Activated T-cell treated with anti-CD3 and anti-CD28 coated beads, Interleukin-2, amount 50 U/mL, for 72 hours (primary cell): ENCODE results near the gene AHI1. TPM values are rescaled to one million over a fixed set of nuclear protein-coding genes. Genes with fewer than 3 reads are reported as not detected.

Source experiments
- ATAC-seq, 2 donors: fragments of 150-1000 bp; cut with Tn5 transposase; replicated peaks in 1 of 2; 2 replicates each; pipeline ENCODE4 v1.10.0; 2021; ENCODE audit warnings: moderate library complexity in 2 of 2, mild to moderate bottlenecking in 1 of 2
- DNase-seq, 2 donors: peaks; one replicate each; pipeline ENCODE4 v3.0.0; 2021 to 2022; ENCODE audit warnings: mixed read lengths in 1 of 2
- H3K27ac Mint-ChIP-seq: one replicate; pipeline ENCODE4 v1.8.0; 2022; ENCODE audit warnings: mild to moderate bottlenecking, moderate library complexity, mixed read lengths
- H3K27me3 Mint-ChIP-seq: one replicate; pipeline ENCODE4 v1.8.0; 2022; ENCODE audit warnings: low read depth, mixed read lengths
- H3K36me3 Mint-ChIP-seq, 2 donors: one replicate each; pipeline ENCODE4 v1.8.0; 2022; ENCODE audit warnings: mixed read lengths in 2 of 2, mild to moderate bottlenecking in 1 of 2; ENCODE audit not compliant: insufficient read depth in 2 of 2
- H3K4me1 Mint-ChIP-seq: one replicate; pipeline ENCODE4 v1.8.0; 2022; ENCODE audit warnings: low read depth, mixed read lengths
- H3K4me3 Mint-ChIP-seq, 2 donors: one replicate each; pipeline ENCODE4 v1.8.0; 2022; ENCODE audit warnings: mild to moderate bottlenecking in 2 of 2, mixed read lengths in 2 of 2, moderate library complexity in 2 of 2
- H3K9me3 Mint-ChIP-seq, 2 donors: one replicate each; pipeline ENCODE4 v1.8.0; 2022; ENCODE audit warnings: mixed read lengths in 2 of 2
- total RNA-seq, 2 donors: library from RNA; stranded (reverse); gene quantifications; one replicate each; pipeline ENCODE4 v1.2.3, GENCODE V29; 2022

AHI1 gene
- total RNA-seq, 2 donors from 2014 or later = 48.7 to 62.8 TPM

DNA sequence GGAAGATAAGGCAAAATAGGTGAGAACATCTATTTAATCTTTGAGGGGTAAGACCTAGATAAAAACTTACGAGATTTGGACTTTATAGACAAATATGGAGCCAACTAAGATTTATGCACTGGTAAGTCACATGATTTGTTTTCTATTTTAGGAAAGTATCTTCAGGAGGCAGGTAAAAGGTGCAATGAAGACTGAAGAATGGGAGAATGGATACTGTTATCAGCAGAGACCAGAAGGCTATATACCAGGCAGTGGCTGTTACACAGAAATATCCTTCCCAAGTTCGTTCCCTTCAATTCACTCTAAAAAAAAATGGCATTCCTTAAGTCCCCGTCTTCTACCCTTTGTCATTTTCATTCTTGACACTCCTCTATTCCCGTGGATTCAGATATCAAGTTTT, 192.7 kb downstream of the AHI1 start:
- peaks cover 0 to 1% of the 10 kb centered on the region in 2 donors for H3K9me3 Mint-ChIP-seq
- DNase-seq (no peak), ATAC-seq (no peak)
- H3K27me3 Mint-ChIP-seq = no peaks in the 10 kb centered on the region
- H3K4me3 Mint-ChIP-seq = no peak overlapping the region
- H3K4me1 Mint-ChIP-seq = peaks cover 4% of the 10 kb centered on the region
- peaks cover 4 to 6% of the 10 kb centered on the region in 2 donors for H3K36me3 Mint-ChIP-seq
- H3K27ac Mint-ChIP-seq = no peak overlapping the region

DNA sequence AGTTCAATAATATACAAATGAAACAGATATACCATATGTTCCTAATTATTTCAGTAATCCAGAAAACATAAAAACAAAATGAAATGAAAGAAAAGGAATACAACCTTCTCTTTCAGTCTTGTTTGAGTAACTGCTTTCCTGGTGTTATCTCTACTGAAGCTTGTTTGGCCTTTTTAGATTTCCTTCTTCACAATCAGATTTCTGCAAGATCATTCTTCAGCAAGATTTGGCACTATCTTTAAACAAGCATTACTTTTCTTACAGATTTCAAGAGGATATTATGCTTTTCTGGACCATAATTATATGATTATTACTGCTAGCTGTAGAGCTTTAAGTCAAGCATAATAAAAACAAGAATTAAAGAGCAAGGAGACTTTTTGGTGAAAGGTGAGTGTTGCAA, 196.2 kb downstream of the AHI1 start:
- no peak for ATAC-seq
- Mint-ChIP-seq H3K36me3 (peaks cover 9 to 13% of the 10 kb centered on the region in 2 donors), H3K4me3 (no peak overlapping the region), H3K9me3 (peaks cover 0 to 4% of the 10 kb centered on the region in 2 donors), H3K27ac (no peak overlapping the region), H3K27me3 (no peaks in the 10 kb centered on the region), H3K4me1 (peaks cover 35% of the 10 kb centered on the region)
- no peak for DNase-seq

DNA sequence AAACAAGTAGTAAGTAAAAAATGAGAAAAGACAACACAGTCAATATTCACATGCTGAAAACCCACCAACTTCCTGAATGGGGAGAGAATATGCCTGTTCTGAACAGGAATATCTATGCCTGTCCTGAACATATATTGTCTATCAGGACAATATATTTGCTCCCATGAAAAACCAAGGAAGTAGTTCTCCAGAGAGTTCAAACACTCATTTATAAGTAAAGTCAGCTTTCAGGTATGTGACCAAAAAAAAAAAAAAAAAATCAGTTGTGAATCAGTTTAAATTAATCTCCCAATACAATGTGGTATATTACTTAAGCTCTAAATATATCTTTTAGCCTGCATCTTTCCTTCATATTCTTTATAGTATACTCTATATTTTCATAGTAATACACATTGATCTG, 197.0 kb downstream of the AHI1 start:
- no peaks in the 10 kb centered on the region for H3K27me3 Mint-ChIP-seq
- no peak for ATAC-seq
- DNase-seq = no peak
- H3K4me1 Mint-ChIP-seq = peaks cover 32% of the 10 kb centered on the region
- no peak overlapping the region for H3K4me3 Mint-ChIP-seq
- no peak overlapping the region for H3K27ac Mint-ChIP-seq
- H3K36me3 Mint-ChIP-seq = peaks cover 11 to 16% of the 10 kb centered on the region in 2 donors
- H3K9me3 Mint-ChIP-seq = peaks cover under 1 to 4% of the 10 kb centered on the region in 2 donors

DNA sequence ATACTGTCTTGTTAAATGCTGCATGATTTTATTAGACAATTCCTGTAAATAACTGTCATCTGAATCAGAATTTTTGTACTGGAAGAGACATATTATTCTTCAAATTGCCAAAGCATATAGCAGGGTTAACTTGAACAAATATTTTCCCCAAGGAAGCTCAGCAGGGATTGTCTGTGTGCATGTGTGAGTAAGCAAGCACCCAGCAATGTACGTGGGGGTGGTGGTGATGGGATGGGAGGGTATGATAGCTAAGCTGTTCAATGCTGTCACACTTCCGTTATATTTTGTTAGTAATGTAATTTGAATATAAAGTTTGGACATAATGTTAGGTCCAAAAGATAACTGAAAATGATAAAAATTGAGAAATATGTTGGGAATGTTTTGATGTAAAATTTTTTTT, 198.3 kb downstream of the AHI1 start:
- no peak for ATAC-seq
- Mint-ChIP-seq H3K27ac (peak overlapping the region; percentile 28), H3K36me3 (peaks cover 12 to 19% of the 10 kb centered on the region in 2 donors), H3K9me3 (peaks cover 3 to 5% of the 10 kb centered on the region in 2 donors), H3K27me3 (no peaks in the 10 kb centered on the region), H3K4me3 (peak overlapping the region in 1 of 2 donors; percentile 22), H3K4me1 (peaks cover 32% of the 10 kb centered on the region)
- DNase-seq = no peak

DNA sequence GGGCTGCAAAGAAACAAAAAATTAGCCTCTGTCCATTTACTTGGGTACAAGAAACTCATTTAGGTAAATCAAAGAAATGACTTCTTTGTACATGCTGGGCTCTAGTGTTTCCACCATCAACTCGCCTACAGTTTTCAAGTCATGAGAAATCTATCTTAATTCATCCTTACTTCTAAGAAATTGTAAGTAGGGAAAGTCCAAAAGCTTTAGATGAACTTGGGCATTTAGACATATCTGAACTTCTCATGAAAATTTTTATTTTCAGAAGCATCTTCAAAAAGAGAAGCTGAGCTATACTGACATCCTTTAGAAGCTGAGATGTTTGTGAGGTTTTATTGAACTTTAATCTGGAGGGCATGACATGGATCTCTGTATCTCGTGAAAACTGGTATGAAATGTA, 199.1 kb downstream of the AHI1 start:
- peaks cover 12 to 21% of the 10 kb centered on the region in 2 donors for H3K36me3 Mint-ChIP-seq
- ATAC-seq = peak; percentile 74 to 83
- peaks cover 3 to 8% of the 10 kb centered on the region in 2 donors for H3K9me3 Mint-ChIP-seq
- peaks cover 32% of the 10 kb centered on the region for H3K4me1 Mint-ChIP-seq
- no peak for DNase-seq
- H3K4me3 Mint-ChIP-seq = peak overlapping the region; percentile 49 to 59
- H3K27me3 Mint-ChIP-seq = no peaks in the 10 kb centered on the region
- peak overlapping the region; percentile 28 for H3K27ac Mint-ChIP-seq

DNA sequence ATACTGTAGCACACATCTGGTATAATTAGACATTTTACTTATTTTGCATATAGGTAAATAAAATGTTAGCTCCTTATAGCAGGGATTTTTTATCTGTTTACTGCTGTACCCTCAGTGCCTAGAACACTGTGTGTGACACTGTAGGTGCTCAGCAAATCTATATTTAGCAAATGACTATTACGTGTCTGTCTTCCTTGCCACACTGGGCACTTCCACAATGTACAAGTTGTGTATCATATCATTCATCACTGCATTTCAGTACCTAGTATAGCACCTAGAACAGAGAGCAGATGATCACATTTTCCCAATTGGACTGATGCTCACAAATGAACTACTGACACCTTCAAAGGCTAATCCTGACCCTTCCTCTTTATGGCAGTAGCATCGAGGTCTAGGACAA, 200.8 kb downstream of the AHI1 start:
- peaks cover 9 to 18% of the 10 kb centered on the region in 2 donors for H3K36me3 Mint-ChIP-seq
- no peak for DNase-seq
- no peak overlapping the region for H3K4me3 Mint-ChIP-seq
- no peak overlapping the region for H3K27ac Mint-ChIP-seq
- H3K27me3 Mint-ChIP-seq = no peaks in the 10 kb centered on the region
- ATAC-seq = no peak
- peaks cover 3 to 7% of the 10 kb centered on the region in 2 donors for H3K9me3 Mint-ChIP-seq
- peaks cover 32% of the 10 kb centered on the region for H3K4me1 Mint-ChIP-seq

DNA sequence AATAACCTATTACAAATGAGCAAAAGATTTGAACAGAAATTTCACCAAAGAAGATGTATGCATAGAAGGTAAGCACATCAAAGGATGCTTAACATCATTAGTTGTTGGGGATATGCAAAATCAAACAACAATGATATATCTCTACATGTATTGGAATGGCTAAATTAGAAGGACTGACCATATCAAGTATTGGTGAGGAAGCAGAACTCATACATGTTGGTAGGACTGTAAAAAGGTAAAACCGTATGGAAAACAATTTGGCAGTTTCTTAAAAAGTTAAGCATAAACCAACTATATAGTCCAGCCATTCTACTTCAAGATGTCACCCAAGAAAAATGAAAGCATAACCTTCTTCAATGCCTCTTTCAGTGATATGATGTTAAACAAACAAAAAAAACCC, 202.5 kb downstream of the AHI1 start:
- peaks cover 3 to 7% of the 10 kb centered on the region in 2 donors for H3K9me3 Mint-ChIP-seq
- H3K36me3 Mint-ChIP-seq = peaks cover 9 to 16% of the 10 kb centered on the region in 2 donors
- H3K27ac Mint-ChIP-seq = no peak overlapping the region
- no peak for ATAC-seq
- no peaks in the 10 kb centered on the region for H3K27me3 Mint-ChIP-seq
- no peak for DNase-seq
- H3K4me1 Mint-ChIP-seq = peaks cover 32% of the 10 kb centered on the region
- no peak overlapping the region for H3K4me3 Mint-ChIP-seq

DNA sequence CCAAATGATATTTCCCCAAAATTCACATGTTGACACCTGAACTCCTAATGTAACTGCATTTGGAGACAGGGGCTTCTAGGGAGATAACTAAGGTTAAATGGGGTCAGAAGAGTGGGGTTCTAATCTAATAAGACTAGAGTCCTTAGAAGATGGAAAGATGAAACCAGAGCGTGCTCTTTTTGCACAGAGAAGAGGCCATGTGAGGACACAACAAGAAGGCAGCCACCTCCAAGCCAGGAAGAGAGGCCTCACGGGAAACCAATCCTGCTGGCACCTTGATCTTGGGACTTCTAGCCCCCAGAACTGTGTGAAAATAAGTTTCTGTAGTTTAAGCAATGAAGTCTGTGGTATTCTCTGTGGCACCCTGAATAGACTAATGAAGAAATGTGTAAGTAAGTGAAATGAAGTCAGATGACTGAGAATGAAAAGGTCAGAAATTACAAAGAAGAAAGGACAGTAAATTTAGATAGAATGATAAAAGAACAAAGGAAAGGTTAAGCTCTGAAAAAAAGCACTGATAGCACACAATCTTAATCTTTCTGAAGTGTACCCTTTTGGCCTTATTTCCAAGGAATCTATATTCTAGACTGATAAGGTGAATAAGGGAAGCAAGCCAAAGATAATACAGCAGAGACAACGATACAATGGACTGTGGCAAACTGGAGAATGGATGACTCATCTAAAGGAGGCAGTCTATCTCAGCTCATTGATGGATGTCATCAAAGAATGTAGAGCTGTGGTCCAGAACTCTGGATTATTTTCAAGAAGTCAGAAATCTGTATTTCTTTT, 206.1 kb downstream of the AHI1 start:
- H3K36me3 Mint-ChIP-seq = peaks cover 9 to 21% of the 10 kb centered on the region in 2 donors
- H3K4me3 Mint-ChIP-seq = no peak overlapping the region
- H3K27me3 Mint-ChIP-seq = no peaks in the 10 kb centered on the region
- peaks cover 17% of the 10 kb centered on the region for H3K4me1 Mint-ChIP-seq
- peaks cover 3 to 6% of the 10 kb centered on the region in 2 donors for H3K9me3 Mint-ChIP-seq
- no peak overlapping the region for H3K27ac Mint-ChIP-seq
- peak; percentile 64 to 78 for ATAC-seq
- DNase-seq = no peak

DNA sequence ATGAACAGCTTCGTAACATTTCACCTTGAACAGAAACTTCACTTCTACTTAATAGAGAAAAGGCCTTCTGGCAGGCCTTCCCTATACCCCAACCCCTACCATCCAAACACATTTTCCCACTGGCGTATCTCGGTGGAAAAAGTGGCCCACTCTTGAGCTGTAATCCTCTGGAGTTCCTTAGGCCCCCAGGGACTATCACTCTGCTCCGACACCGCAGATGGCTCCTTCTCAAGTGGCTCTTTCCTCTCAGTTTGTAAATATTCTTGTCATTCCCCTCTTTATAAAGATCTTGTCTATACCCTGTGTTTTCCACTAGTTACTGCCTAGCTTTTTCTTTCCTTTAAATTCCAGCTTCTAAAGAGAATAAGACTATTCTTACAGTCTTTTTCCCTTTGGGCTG, 207.7 kb downstream of the AHI1 start:
- Mint-ChIP-seq H3K4me3 (no peak overlapping the region), H3K27ac (no peak overlapping the region), H3K9me3 (peaks cover 0 to 3% of the 10 kb centered on the region in 2 donors), H3K36me3 (peaks cover 3 to 14% of the 10 kb centered on the region in 2 donors), H3K27me3 (no peaks in the 10 kb centered on the region), H3K4me1 (peaks cover 17% of the 10 kb centered on the region)
- DNase-seq (no peak), ATAC-seq (no peak)

DNA sequence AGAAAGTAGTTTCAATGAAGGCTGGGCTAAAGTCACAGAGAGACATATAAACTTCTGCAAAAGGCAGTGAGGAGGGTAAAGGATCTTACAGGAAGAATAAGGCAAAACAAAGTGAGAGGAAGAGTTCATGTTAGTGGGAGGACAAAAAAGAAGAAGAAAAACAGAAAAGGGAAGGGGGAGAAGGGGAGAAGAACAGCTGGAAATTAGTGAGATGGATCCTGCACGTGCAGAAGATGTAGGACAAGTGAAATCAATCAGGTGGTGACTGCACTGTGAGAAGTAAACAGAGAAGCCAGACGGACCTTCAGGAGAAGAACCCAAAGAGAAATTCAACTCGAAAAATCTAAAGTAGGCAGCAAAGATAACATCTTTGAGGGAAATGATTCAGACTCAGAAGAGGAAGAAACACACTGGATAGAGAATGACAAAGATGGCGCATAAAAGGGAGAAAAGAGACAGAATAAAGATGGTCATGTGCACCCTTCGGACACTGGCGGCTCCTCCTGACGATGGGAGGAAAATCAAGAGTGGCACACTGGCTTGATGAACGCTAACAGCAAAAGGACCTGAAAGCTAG, 210.5 kb downstream of the AHI1 start:
- DNase-seq (no peak), ATAC-seq (peak; percentile 52 to 58)
- Mint-ChIP-seq H3K27me3 (no peaks in the 10 kb centered on the region), H3K9me3 (no peaks in the 10 kb centered on the region), H3K4me3 (peak overlapping the region; percentile 36 to 54), H3K27ac (peak overlapping the region; percentile 2), H3K36me3 (peaks cover 3 to 11% of the 10 kb centered on the region in 2 donors), H3K4me1 (peaks cover 17% of the 10 kb centered on the region)

DNA sequence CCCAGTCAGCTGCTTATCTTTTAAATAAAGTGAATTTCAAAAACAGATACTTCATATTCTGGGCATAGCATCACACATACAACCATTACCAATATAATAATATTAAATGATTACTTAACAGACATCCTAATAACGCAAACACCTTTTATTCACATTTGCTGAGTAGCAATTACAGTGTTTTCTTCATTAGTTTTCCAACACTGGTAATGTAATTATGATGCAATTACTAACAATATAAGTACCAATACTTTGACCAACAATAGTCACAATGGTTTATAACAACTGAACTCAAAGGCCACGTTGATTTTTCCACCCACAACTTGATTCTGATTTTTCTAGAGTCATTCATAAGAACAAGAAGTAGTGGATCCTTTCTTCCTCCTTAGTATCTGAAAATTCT, 212.4 kb downstream of the AHI1 start:
- DNase-seq (no peak), ATAC-seq (no peak)
- Mint-ChIP-seq H3K27me3 (peaks cover 4% of the 10 kb centered on the region), H3K36me3 (peaks cover 3 to 11% of the 10 kb centered on the region in 2 donors), H3K4me3 (no peak overlapping the region), H3K9me3 (no peaks in the 10 kb centered on the region), H3K4me1 (peaks cover 20% of the 10 kb centered on the region), H3K27ac (peak overlapping the region; percentile 17)

DNA sequence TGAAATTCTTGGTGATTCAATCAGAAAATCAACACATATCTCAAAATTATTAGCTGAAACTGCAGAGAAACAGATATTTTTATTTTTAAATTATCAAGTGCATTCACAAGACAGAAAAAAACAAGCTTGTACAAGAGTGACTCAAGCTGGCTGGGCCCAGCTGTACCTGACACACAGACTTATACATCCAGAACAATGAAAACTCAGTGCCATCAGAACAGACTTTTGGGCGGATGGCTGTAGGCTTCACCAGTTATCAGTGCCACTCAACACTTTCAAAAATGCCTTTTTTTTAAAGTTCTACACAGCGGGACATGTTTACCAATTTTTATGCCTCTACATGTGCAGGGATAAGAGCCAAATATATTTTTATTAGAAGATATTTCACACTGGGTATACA, 213.6 kb downstream of the AHI1 start:
- no peak for ATAC-seq
- no peak overlapping the region for H3K4me3 Mint-ChIP-seq
- no peak for DNase-seq
- no peaks in the 10 kb centered on the region for H3K9me3 Mint-ChIP-seq
- peaks cover 21% of the 10 kb centered on the region for H3K4me1 Mint-ChIP-seq
- no peak overlapping the region for H3K27ac Mint-ChIP-seq
- peaks cover 13% of the 10 kb centered on the region for H3K27me3 Mint-ChIP-seq
- H3K36me3 Mint-ChIP-seq = peaks cover 3 to 11% of the 10 kb centered on the region in 2 donors

DNA sequence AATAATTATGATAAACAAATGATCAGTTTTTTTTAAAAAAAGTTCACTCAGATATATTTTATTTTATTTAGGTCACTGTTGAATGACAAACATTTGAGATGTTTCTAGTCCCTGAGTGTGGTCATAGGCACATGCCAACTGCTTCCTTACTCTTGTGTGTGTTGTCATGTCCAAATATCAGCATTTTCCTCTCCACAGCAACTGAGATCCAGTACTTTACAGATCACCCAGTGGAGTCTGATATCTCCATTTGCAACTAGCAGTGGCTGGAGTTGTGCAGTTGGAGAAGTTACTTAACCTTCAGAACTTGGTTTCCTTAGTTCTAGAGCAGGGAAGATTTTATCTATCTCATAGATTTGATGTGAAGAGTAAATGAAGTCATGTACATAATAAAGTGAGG, 215.1 kb downstream of the AHI1 start:
- Mint-ChIP-seq H3K4me3 (no peak overlapping the region), H3K4me1 (peaks cover 17% of the 10 kb centered on the region), H3K36me3 (peaks cover 3 to 8% of the 10 kb centered on the region in 2 donors), H3K9me3 (no peaks in the 10 kb centered on the region), H3K27ac (no peak overlapping the region), H3K27me3 (peaks cover 13% of the 10 kb centered on the region)
- DNase-seq = no peak
- no peak for ATAC-seq
